SU-DHL-6 (cell line): ENCODE data around the gene CRAMP1.

Experiments
- H2AFZ ChIP-seq: fragments of 200-600 bp; sonication (generic); 2 replicates; pipeline ENCODE4 v1.6.1; 2014; ENCODE audit warnings: low read depth, mild to moderate bottlenecking, moderate library complexity, mixed read lengths, antibody characterized with exemption, low read length; ENCODE audit not compliant: severe bottlenecking
- H3F3A ChIP-seq: fragments of 200-600 bp; shearing (Covaris generic); 2 replicates; pipeline ENCODE4 v1.6.0; 2016; ENCODE audit warnings: antibody characterized with exemption, mild to moderate bottlenecking; ENCODE audit not compliant: insufficient read depth
- H3K27ac ChIP-seq: fragments of 200-600 bp; sonication (generic); 2 replicates; pipeline ENCODE4 v1.5.1; 2016; ENCODE audit warnings: low read depth, mild to moderate bottlenecking, low read length, moderate library complexity, mixed read lengths
- H3K27me3 ChIP-seq: fragments of 200-600 bp; sonication (generic), shearing (Covaris generic); 2 replicates; pipeline ENCODE4 v1.6.0; 2014; ENCODE audit warnings: mild to moderate bottlenecking, low read length
- H3K36me3 ChIP-seq: fragments of 200-600 bp; sonication (generic); 2 replicates; pipeline ENCODE4 v1.6.1; 2014; ENCODE audit warnings: mild to moderate bottlenecking, low read length, mixed read lengths
- H3K4me2 ChIP-seq: fragments of 300-600, 200-600 bp; shearing (Covaris generic), sonication (generic); 2 replicates; pipeline ENCODE4 v1.6.0; 2014; ENCODE audit warnings: low read length, low read depth, mild to moderate bottlenecking; ENCODE audit not compliant: poor library complexity, severe bottlenecking
- H3K4me3 ChIP-seq: fragments of 200-600 bp; sonication (generic); 2 replicates; pipeline ENCODE4 v1.5.1; 2014; ENCODE audit warnings: antibody characterized with exemption, low read length, mild to moderate bottlenecking, mixed read lengths; ENCODE audit not compliant: insufficient read depth, poor library complexity, severe bottlenecking
- H3K79me2 ChIP-seq: fragments of 200-600 bp; sonication (generic); 2 replicates; pipeline ENCODE4 v1.6.1; 2014; ENCODE audit warnings: mild to moderate bottlenecking, low read length, moderate library complexity; ENCODE audit not compliant: insufficient read depth
- H3K9ac ChIP-seq: fragments of 200-600 bp; sonication (generic); 2 replicates; pipeline ENCODE4 v1.7.0; 2014; ENCODE audit warnings: mild to moderate bottlenecking, low read length
- H3K9me2 ChIP-seq: fragments of 200-600 bp; sonication (generic); replicated peaks from 2 replicates; pipeline ENCODE4 v1.6.1; 2014; ENCODE audit warnings: low read length; ENCODE audit not compliant: insufficient read depth
- H3K9me3 ChIP-seq: fragments of 200-600 bp; sonication (generic); 2 replicates; pipeline ENCODE4 v1.6.1; 2014; ENCODE audit warnings: low read length, mixed read lengths; ENCODE audit not compliant: insufficient read depth
- H4K20me1 ChIP-seq: fragments of 200-600 bp; sonication (generic); 2 replicates; pipeline ENCODE4 v1.6.1; 2014; ENCODE audit warnings: low read depth, mild to moderate bottlenecking, antibody characterized with exemption, low read length, moderate library complexity, mixed read lengths
- EZH2phosphoT487 ChIP-seq: fragments of 200-600 bp; sonication (generic), shearing (Covaris generic); conservative IDR thresholded peaks from 2 replicates; pipeline ENCODE4 v1.6.1; 2018; ENCODE audit warnings: mild to moderate bottlenecking, antibody characterized with exemption, low read length, moderate library complexity, mixed read lengths
- TF ChIP-seq, protein P1 (sequence below): fragments of 200-600 bp; sonication (generic); IDR thresholded peaks from one replicate; pipeline ENCODE4 v1.5.1; 2017; ENCODE audit warnings: antibody characterized with exemption, mild to moderate bottlenecking, low read length, moderate library complexity; ENCODE audit not compliant: insufficient read depth, poor library complexity, severe bottlenecking

Gene CRAMP1

DNA sequence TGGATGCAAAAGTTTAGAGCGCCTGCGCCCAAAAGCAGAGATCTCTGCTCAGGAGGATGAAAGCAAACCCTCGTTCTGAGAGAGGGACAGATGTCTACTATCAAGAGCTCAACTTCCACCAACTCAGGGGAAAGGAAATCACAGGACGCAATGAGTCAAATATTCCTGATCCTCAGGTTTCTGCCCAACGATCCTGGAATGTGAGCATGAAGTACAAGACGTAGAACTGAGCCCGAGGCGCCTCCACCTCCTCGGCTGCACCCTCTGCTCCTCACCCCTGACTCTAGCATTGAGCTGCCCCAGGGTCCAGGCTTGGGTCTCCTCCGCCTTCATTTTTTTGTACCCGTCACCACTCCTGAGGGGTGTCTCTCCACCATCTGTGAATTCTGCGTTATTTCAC, 15.6 kb upstream of the CRAMP1 start:
- Histone ChIP-seq H2AFZ (no peak overlapping the region), H3K9me2 (no peaks in the 10 kb centered on the region), H3K36me3 (no peaks in the 10 kb centered on the region), H3K9ac (no peak overlapping the region), H3K9me3 (no peaks in the 10 kb centered on the region), H3K27me3 (no peaks in the 10 kb centered on the region), H3K4me2 (no peak overlapping the region), H3K4me3 (no peak overlapping the region), H3F3A (no peaks in the 10 kb centered on the region), H3K27ac (no peak overlapping the region), H3K79me2 (no peaks in the 10 kb centered on the region), H4K20me1 (no peaks in the 10 kb centered on the region)
- no peak for TF ChIP-seq EZH2phosphoT487
- TF ChIP-seq, protein P1, sequence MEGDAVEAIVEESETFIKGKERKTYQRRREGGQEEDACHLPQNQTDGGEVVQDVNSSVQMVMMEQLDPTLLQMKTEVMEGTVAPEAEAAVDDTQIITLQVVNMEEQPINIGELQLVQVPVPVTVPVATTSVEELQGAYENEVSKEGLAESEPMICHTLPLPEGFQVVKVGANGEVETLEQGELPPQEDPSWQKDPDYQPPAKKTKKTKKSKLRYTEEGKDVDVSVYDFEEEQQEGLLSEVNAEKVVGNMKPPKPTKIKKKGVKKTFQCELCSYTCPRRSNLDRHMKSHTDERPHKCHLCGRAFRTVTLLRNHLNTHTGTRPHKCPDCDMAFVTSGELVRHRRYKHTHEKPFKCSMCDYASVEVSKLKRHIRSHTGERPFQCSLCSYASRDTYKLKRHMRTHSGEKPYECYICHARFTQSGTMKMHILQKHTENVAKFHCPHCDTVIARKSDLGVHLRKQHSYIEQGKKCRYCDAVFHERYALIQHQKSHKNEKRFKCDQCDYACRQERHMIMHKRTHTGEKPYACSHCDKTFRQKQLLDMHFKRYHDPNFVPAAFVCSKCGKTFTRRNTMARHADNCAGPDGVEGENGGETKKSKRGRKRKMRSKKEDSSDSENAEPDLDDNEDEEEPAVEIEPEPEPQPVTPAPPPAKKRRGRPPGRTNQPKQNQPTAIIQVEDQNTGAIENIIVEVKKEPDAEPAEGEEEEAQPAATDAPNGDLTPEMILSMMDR: no peak

GRCh38 chr16:1597154-1597553, 15.0 kb upstream of the CRAMP1 start:
- Histone ChIP-seq H4K20me1 (no peaks in the 10 kb centered on the region), H3K27ac (no peak overlapping the region), H2AFZ (no peak overlapping the region), H3K79me2 (no peaks in the 10 kb centered on the region), H3K9me3 (no peaks in the 10 kb centered on the region), H3K9me2 (no peaks in the 10 kb centered on the region), H3K27me3 (no peaks in the 10 kb centered on the region), H3K4me3 (no peak overlapping the region), H3F3A (no peaks in the 10 kb centered on the region), H3K36me3 (no peaks in the 10 kb centered on the region), H3K4me2 (no peak overlapping the region), H3K9ac (no peak overlapping the region)
- TF ChIP-seq, protein P1: no peak
- TF ChIP-seq EZH2phosphoT487: no peak

- no peaks in the 10 kb centered on the region for H3K9me2 ChIP-seq
- no peak overlapping the region for H3K4me2 ChIP-seq
- no peaks in the 10 kb centered on the region for H3K36me3 ChIP-seq
- H3K9ac ChIP-seq: no peak overlapping the region
- no peak overlapping the region for H2AFZ ChIP-seq
- H4K20me1 ChIP-seq: no peaks in the 10 kb centered on the region
- H3K27ac ChIP-seq: no peak overlapping the region
- no peaks in the 10 kb centered on the region for H3K9me3 ChIP-seq
- H3F3A ChIP-seq: no peaks in the 10 kb centered on the region
- no peak overlapping the region for H3K4me3 ChIP-seq
- no peaks in the 10 kb centered on the region for H3K79me2 ChIP-seq
- TF ChIP-seq, protein P1: no peak
- TF ChIP-seq EZH2phosphoT487: no peak
- no peaks in the 10 kb centered on the region for H3K27me3 ChIP-seq
Observed at GRCh38 chr16:1601031-1601430, 11.1 kb upstream of the CRAMP1 start.
